ENCODE data around the gene HLCS. TPM values are rescaled to one million over a fixed set of nuclear protein-coding genes. Genes with fewer than 3 reads are reported as not detected.

Gene HLCS
- total and polyA plus RNA-seq, 2 of the 8 experiments (the other 6 are each of a cell fraction or from before 2014, with no cell fraction given) = 4.7 to 12.2 TPM

GRCh38 chr21:36727866-36728265, 238.6 kb downstream of the HLCS start (continued):
- no peak for TF ChIP-seq CHD7 (IDR thresholded peaks at IDR 0.05; ENCODE audit: insufficient replicate concordance, low read length)

All from H1 (cell line).